ENCODE results near the gene CD7.

The CD7 gene

GRCh38 chr17:82318772-82319606 is 1.6 kb upstream of the CD7 start:
- no peak for ATAC-seq

GRCh38 chr17:82318169-82318498 is 726 bp upstream of the CD7 start:
- no peak for ATAC-seq
- TF ChIP-seq CSRNP3 (CRISPR knock-in tag; IDR thresholded peaks at IDR 0.05) = no peak
- TF ChIP-seq ZNF565 (CRISPR knock-in tag; conservative IDR thresholded peaks at IDR 0.05; ENCODE audit: low read depth) = no peak
- no peak for TF ChIP-seq ZNF70 (CRISPR knock-in tag; IDR thresholded peaks at IDR 0.05)
- TF ChIP-seq GLIS3 (CRISPR knock-in tag; IDR thresholded peaks at IDR 0.05) = no peak
- TF ChIP-seq SNAI2 (CRISPR knock-in tag; IDR thresholded peaks at IDR 0.05) = no peak
- TF ChIP-seq PATZ1 (CRISPR knock-in tag; IDR thresholded peaks at IDR 0.05; ENCODE audit: borderline replicate concordance) = no peak
- TF ChIP-seq OSR1 (CRISPR knock-in tag; IDR thresholded peaks at IDR 0.05) = no peak
- TF ChIP-seq BACH2 (CRISPR knock-in tag; IDR thresholded peaks at IDR 0.05; ENCODE audit: borderline replicate concordance) = no peak
- TF ChIP-seq ZNF8 (CRISPR knock-in tag; IDR thresholded peaks at IDR 0.05) = no peak
- TF ChIP-seq RARB (CRISPR knock-in tag; IDR thresholded peaks at IDR 0.05) = no peak
- no peak for TF ChIP-seq CSDC2 (CRISPR knock-in tag; IDR thresholded peaks at IDR 0.05)

More at GRCh38 chr17:82318772-82319606, 1.6 kb upstream of the CD7 start:
- TF ChIP-seq CSRNP3 (CRISPR knock-in tag; IDR thresholded peaks at IDR 0.05) (no peak), PPARA (CRISPR knock-in tag; IDR thresholded peaks at IDR 0.05; ENCODE audit: borderline replicate concordance) (no peak), ESRRG (CRISPR knock-in tag; IDR thresholded peaks at IDR 0.05) (no peak), TCF4 (CRISPR knock-in tag; IDR thresholded peaks at IDR 0.05; ENCODE audit: borderline replicate concordance) (no peak), TSHZ2 (CRISPR knock-in tag; IDR thresholded peaks at IDR 0.05) (no peak), POU6F1 (CRISPR knock-in tag; IDR thresholded peaks at IDR 0.05; ENCODE audit: borderline replicate concordance, low read depth) (no peak), BACH2 (CRISPR knock-in tag; IDR thresholded peaks at IDR 0.05; ENCODE audit: borderline replicate concordance) (no peak), ZNF8 (CRISPR knock-in tag; IDR thresholded peaks at IDR 0.05) (no peak), ISL1 (CRISPR knock-in tag; IDR thresholded peaks at IDR 0.05) (no peak), TOX (CRISPR knock-in tag; IDR thresholded peaks at IDR 0.05; ENCODE audit: borderline replicate concordance) (no peak)

GRCh38 chr17:82316651-82317393 is 586 bp downstream of the CD7 start:
- no peak for ATAC-seq
- TF ChIP-seq ZFP30 (CRISPR knock-in tag; IDR thresholded peaks at IDR 0.05) = no peak
- TF ChIP-seq ZFP3 (CRISPR knock-in tag; IDR thresholded peaks at IDR 0.05) = no peak
- no peak for TF ChIP-seq CREB5 (CRISPR knock-in tag; IDR thresholded peaks at IDR 0.05; ENCODE audit: low read depth)
- TF ChIP-seq GLIS3 (CRISPR knock-in tag; IDR thresholded peaks at IDR 0.05) = no peak
- no peak for TF ChIP-seq PATZ1 (CRISPR knock-in tag; IDR thresholded peaks at IDR 0.05; ENCODE audit: borderline replicate concordance)
- no peak for TF ChIP-seq CSDC2 (CRISPR knock-in tag; IDR thresholded peaks at IDR 0.05)
- no peak for TF ChIP-seq TOX (CRISPR knock-in tag; IDR thresholded peaks at IDR 0.05; ENCODE audit: borderline replicate concordance)
- no peak for TF ChIP-seq CSRNP3 (CRISPR knock-in tag; IDR thresholded peaks at IDR 0.05)
- no peak for TF ChIP-seq ESRRG (CRISPR knock-in tag; IDR thresholded peaks at IDR 0.05)
